Effector memory CD4-positive, alpha-beta T cell (primary cell): ENCODE data around the gene ZNF792.
"Not testable (repeated sequence)": the region's sequence is repeated elsewhere in the genome, so short reads cannot be mapped to it uniquely, and the experiment has no call there.

Experiments
- DNase-seq, 3 donors: peaks; one replicate each; pipeline ENCODE4 v3.0.0-alpha.2; 2020
- H3K27ac ChIP-seq: 2 replicates; pipeline ENCODE4 v1.7.0; 2013; ENCODE audit warnings: mild to moderate bottlenecking, low read length, moderate library complexity; ENCODE audit not compliant: insufficient read depth, poor library complexity, severe bottlenecking
- H3K27me3 ChIP-seq: replicated peaks from 2 replicates; pipeline ENCODE4 v1.7.0; 2013; ENCODE audit warnings: mild to moderate bottlenecking, low read length; ENCODE audit not compliant: insufficient read depth, control insufficient read depth, poor library complexity, severe bottlenecking
- H3K36me3 ChIP-seq: 2 replicates; pipeline ENCODE4 v1.7.0; 2013; ENCODE audit warnings: mild to moderate bottlenecking, low read length, moderate library complexity; ENCODE audit not compliant: control insufficient read depth, insufficient read depth
- H3K4me1 ChIP-seq: 2 replicates; pipeline ENCODE4 v1.7.0; 2013; ENCODE audit warnings: low read length, mild to moderate bottlenecking; ENCODE audit not compliant: control insufficient read depth, insufficient read depth, poor library complexity, severe bottlenecking
- H3K4me3 ChIP-seq: 2 replicates; pipeline ENCODE4 v1.7.0; 2013; ENCODE audit warnings: low read length, low read depth, mild to moderate bottlenecking; ENCODE audit not compliant: insufficient read depth, poor library complexity, severe bottlenecking
- H3K9me3 ChIP-seq: 2 replicates; pipeline ENCODE4 v1.7.0; 2013; ENCODE audit warnings: mild to moderate bottlenecking, low read length, moderate library complexity; ENCODE audit not compliant: control insufficient read depth

The ZNF792 gene

GRCh38 chr19:34972163-34972705, 8.2 kb upstream of the ZNF792 start:
- no peak overlapping the region for H3K4me3 ChIP-seq
- DNase-seq: no peak
- H3K36me3 ChIP-seq: no peaks in the 10 kb centered on the region
- H3K27me3 ChIP-seq: no peaks in the 10 kb centered on the region
- no peaks in the 10 kb centered on the region for H3K4me1 ChIP-seq
- no peaks in the 10 kb centered on the region for H3K9me3 ChIP-seq
- H3K27ac ChIP-seq: no peak overlapping the region

GRCh38 chr19:34970185-34970780, 6.3 kb upstream of the ZNF792 start:
- not testable (repeated sequence) for H3K4me3 ChIP-seq, DNase-seq, H3K9me3 ChIP-seq, H3K27me3 ChIP-seq, H3K36me3 ChIP-seq, H3K4me1 ChIP-seq, H3K27ac ChIP-seq

- Histone ChIP-seq H3K36me3 (no peaks in the 10 kb centered on the region), H3K4me3 (no peak overlapping the region), H3K27ac (no peak overlapping the region), H3K27me3 (no peaks in the 10 kb centered on the region), H3K4me1 (no peaks in the 10 kb centered on the region), H3K9me3 (no peaks in the 10 kb centered on the region)
- no peak for DNase-seq
Measured at GRCh38 chr19:34969721-34970120, 5.7 kb upstream of the ZNF792 start.

- H3K27ac ChIP-seq: no peak overlapping the region
- no peaks in the 10 kb centered on the region for H3K9me3 ChIP-seq
Measured at GRCh38 chr19:34967551-34967950, 3.5 kb upstream of the ZNF792 start.

GRCh38 chr19:34965505-34965904, 1.5 kb upstream of the ZNF792 start:
- not testable (repeated sequence) for H3K27me3 ChIP-seq, H3K4me1 ChIP-seq, DNase-seq, H3K4me3 ChIP-seq, H3K27ac ChIP-seq
- H3K36me3 ChIP-seq: peaks cover 18% of the 10 kb centered on the region
- H3K9me3 ChIP-seq: peaks cover 18% of the 10 kb centered on the region

More at GRCh38 chr19:34967551-34967950, 3.5 kb upstream of the ZNF792 start:
- Histone ChIP-seq H3K4me1 (peaks cover 5% of the 10 kb centered on the region), H3K4me3 (no peak overlapping the region), H3K27me3 (no peaks in the 10 kb centered on the region), H3K36me3 (no peaks in the 10 kb centered on the region)
- no peak for DNase-seq

GRCh38 chr19:34964598-34964997, 569 bp upstream of the ZNF792 start:
- no peak for DNase-seq
- Histone ChIP-seq H3K4me1 (peaks cover 9% of the 10 kb centered on the region), H3K27me3 (no peaks in the 10 kb centered on the region), H3K36me3 (peaks cover 27% of the 10 kb centered on the region), H3K4me3 (no peak overlapping the region), H3K27ac (no peak overlapping the region), H3K9me3 (peaks cover 26% of the 10 kb centered on the region)

GRCh38 chr19:34962687-34963572, 1.1 kb downstream of the ZNF792 start:
- H3K4me1 ChIP-seq: peaks cover 9% of the 10 kb centered on the region
- peak overlapping the region; percentile 61 for H3K27ac ChIP-seq
- no peaks in the 10 kb centered on the region for H3K27me3 ChIP-seq
- no peak for DNase-seq
- peak overlapping the region; percentile 88 for H3K4me3 ChIP-seq
- peaks cover 44% of the 10 kb centered on the region for H3K36me3 ChIP-seq
- H3K9me3 ChIP-seq: peaks cover 42% of the 10 kb centered on the region

- H3K4me3 ChIP-seq: peak overlapping the region; percentile 88
- peaks cover 9% of the 10 kb centered on the region for H3K4me1 ChIP-seq
- peaks cover 50% of the 10 kb centered on the region for H3K36me3 ChIP-seq
- no peaks in the 10 kb centered on the region for H3K27me3 ChIP-seq
- H3K27ac ChIP-seq: peak overlapping the region; percentile 61
- H3K9me3 ChIP-seq: peaks cover 51% of the 10 kb centered on the region
- DNase-seq: peak in 2 of 3 donors; percentile 6 to 33
Measured at GRCh38 chr19:34961775-34962686, 2.0 kb downstream of the ZNF792 start.

- Histone ChIP-seq H3K4me3 (peak overlapping the region; percentile 10), H3K27me3 (no peaks in the 10 kb centered on the region), H3K9me3 (peaks cover 60% of the 10 kb centered on the region), H3K36me3 (peaks cover 50% of the 10 kb centered on the region), H3K4me1 (peaks cover 9% of the 10 kb centered on the region), H3K27ac (peak overlapping the region; percentile 44)
- DNase-seq: no peak
Measured at GRCh38 chr19:34960940-34961679, 2.9 kb downstream of the ZNF792 start.
